Cerebellar cortex (tissue), 1 donor: ENCODE data around the gene ST8SIA6.

ENCODE experiments used
- DNase-seq: peaks from one replicate; pipeline ENCODE4 v3.0.0-alpha.2; 2015; ENCODE audit warnings: low spot score

ST8SIA6 gene

GRCh38 chr10:17385066-17385465, 69.3 kb downstream of the ST8SIA6 start:
- DNase-seq, result no peak

GRCh38 chr10:17383801-17384555, 70.4 kb downstream of the ST8SIA6 start:
- no peak for DNase-seq

GRCh38 chr10:17381502-17382142, 72.8 kb downstream of the ST8SIA6 start:
- DNase-seq, result no peak

- no peak for DNase-seq
Observed at GRCh38 chr10:17380888-17381287, 73.5 kb downstream of the ST8SIA6 start.

DNA sequence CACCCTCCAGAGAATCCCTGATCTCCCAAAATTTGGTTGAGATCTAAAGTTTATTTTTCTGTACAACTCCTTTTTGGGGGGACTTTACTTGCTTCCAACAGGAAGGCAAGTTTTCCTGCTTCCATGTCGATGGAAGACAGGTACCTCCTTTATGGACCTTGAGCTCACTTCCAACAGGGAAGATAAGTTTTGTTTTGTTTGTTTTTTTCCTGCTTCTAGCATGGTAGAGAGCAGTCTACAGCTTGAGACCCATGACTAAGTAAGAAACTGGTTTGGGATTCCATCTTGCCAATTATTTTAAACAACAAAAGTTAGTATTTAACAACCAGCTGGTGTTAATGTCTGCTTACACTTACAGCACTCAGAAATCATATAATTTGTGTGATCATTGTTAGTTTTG, 74.4 kb downstream of the ST8SIA6 start:
- DNase-seq, result no peak

GRCh38 chr10:17379151-17379690, 75.2 kb downstream of the ST8SIA6 start:
- no peak for DNase-seq

DNA sequence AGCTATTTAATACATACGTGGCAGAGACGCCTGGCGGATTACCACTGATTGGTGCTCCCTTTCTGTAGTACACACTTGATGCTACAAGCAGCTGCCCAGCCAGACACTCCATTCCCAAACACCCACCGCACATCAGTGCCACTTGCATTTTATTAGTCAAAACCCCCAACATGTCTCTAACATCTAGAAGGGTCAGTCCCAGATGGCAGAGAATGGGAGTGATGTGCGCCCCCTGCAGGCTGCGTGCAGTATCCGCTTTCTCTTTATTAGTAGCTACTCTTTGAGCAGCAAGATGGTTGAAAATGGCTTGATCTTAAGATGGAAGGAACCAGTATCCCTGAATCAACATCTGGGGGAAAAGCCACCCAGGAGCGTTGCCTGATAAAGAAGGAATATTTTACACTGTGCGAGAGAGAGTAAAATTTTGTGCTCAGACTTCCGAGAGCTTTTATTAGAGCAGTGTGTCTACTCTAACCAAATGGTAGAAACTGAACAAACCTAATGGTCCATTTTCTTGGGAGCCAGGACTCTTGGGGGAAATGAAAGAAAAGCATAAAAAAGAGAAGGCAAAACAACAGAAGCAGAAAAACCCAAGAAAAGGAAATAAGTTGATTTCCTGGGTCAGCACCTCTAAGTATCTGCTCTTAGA, 78.3 kb downstream of the ST8SIA6 start:
- peak; percentile 6 for DNase-seq

DNA sequence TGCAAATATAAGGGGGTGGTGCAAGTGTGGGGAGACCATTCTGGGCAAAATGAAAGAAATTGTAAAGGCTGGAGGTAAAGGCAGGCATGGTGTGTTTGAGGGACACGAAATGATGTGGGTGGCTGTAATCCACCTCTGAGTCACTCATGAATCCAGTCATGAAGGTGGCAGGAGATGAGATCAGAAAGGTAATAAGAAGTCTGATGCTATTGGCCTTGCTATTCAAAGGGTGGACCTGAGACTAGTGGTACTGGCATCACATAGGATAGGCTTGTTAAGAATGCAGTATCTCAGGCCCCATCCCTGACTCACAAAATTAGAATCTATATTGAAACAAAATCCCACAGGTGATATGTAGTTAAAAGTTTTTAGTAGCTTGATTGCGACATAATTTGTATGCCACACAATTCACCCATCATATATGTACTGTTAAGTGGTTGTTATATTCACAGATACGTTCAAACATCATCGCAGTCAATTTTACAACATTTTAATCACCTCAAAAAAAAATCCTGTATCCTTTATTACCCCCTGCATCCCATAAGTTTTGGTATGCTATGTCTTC, 85.6 kb downstream of the ST8SIA6 start:
- no peak for DNase-seq

DNA sequence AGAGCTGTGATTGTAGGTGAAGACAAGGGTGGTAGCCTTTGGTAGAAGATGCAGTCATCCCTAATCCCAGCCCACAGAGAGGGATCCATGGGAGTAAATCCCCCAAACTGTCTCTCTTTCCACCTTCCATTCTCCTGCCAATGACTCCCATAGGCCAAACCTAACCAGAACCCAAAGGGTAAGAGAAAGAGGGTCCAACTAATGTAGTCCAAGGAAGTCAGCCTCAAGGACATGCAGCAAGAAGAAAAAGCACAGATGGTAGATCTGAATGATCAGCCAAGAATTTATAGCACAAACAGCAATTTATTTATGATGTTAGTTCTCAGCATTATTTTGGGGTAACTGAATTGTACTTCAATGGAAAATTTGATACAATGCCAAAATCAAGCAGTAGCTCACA, 87.7 kb downstream of the ST8SIA6 start:
- DNase-seq, result no peak

DNA sequence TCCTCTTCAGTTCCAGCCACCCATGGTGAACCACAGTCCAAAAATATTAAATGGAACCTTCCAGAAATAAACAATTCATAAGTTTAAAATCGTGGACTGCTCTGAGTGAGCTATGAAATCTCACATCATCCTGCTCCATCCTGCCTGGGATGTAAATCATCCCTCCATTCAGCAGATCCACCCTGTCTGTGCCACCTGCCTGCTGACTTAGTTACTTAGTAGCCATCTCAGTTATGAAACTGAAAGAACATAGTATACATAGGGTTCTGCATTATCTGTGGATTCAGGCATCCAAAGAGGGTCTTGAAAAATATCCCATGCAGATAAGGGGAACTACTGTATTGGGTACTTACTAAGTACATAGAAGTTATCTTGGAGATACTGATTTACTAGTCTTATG, 89.0 kb downstream of the ST8SIA6 start:
- no peak for DNase-seq

DNA sequence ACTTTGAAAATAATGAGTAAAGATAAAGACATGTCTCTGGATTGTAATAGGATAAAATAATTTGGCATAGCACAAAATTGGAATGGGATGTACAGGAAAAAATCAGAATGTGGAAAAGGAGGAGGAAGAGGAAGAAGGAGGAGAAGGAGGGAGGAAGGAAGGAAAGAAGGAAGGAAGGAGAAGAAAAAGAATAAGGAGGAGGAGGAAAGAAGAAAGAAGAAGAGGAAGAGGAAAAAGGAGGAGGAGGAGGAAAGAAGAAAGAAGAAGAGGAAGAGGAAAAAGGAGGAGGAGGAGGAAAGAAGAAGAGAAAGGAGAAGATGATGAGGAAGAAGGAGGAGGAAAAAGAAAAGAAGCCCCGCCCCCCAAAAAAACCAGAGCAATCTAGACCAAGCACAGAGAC, 95.9 kb downstream of the ST8SIA6 start:
- no peak for DNase-seq

- no peak for DNase-seq
Observed at GRCh38 chr10:17357781-17358180, 96.6 kb downstream of the ST8SIA6 start.

DNA sequence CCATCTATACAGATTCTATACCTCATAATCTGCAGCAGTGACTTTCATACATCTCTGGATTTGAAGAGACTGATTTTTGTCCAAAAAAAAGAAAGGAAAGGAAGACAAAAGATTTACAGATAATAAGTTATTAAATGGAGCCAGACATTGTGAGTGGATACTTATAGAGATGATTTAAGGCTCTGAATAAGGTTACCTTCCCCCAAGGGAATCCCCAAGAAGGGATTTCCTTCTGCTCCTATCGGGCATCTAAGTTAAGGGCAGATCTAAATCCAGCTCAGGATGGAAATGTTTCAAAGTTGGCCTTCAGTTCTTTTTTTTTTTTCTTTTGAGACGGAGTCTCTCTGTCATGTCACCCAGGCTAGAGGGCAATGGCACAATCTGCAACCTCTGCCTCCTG, 97.6 kb downstream of the ST8SIA6 start:
- DNase-seq, result no peak

- DNase-seq, result no peak
Observed at GRCh38 chr10:17354781-17355180, 99.6 kb downstream of the ST8SIA6 start.

DNA sequence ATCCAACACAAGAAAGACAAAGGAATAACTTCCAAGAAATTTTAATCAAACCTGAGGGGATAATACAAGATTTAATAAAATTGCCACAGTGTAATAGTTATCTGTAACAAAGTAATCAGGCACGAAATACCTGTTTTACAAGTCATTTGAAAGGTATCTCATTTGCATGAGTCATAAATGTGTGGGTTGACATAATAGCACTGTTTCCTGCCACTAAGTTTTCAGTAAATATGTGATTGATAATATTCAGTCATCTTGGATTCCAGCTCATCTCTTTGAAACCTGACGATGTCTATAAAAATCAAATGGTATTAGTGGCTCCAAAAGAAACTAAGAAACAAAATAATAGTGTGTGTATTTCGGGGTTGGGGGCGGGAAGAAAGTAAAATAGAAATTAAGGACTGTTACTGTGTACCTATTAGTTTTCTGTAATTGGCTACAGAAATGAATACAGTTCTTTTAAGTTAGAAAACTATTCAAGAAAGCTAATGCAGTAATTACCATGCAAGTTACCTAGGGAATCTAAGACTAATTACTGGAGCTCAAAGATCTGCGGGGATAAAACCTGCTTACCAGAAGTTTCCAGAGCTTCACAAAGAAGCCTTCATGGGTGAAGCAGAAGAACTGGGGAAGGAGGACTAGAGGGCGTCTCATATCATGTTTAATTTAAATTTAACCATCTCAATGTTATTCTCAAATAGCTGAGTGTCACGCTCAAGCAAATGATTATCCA, 100.7 kb downstream of the ST8SIA6 start:
- DNase-seq, result no peak

GRCh38 chr10:17352583-17352982, 101.8 kb downstream of the ST8SIA6 start:
- no peak for DNase-seq

- no peak for DNase-seq
Observed at GRCh38 chr10:17351506-17351905, 102.9 kb downstream of the ST8SIA6 start.

DNA sequence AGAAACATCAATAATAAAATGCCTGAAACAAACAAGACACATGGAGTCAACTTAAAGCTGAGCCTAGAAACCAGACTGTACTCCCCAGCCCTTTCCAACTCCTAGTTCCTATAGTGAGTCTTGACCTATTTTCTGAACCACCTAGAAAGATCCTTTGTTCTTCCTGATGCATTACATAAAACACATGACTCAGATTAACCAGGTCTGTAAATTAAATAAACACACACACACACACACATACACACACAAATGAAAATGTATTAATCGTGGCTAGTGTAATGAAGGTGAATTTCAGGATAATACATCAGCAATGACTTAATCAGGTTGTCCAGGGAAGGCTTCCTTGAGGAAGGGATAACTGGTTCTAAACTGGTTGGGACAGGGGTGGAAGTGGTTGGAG, 104.7 kb downstream of the ST8SIA6 start:
- DNase-seq, result no peak

GRCh38 chr10:17348501-17349349, 105.7 kb downstream of the ST8SIA6 start:
- no peak for DNase-seq

DNA sequence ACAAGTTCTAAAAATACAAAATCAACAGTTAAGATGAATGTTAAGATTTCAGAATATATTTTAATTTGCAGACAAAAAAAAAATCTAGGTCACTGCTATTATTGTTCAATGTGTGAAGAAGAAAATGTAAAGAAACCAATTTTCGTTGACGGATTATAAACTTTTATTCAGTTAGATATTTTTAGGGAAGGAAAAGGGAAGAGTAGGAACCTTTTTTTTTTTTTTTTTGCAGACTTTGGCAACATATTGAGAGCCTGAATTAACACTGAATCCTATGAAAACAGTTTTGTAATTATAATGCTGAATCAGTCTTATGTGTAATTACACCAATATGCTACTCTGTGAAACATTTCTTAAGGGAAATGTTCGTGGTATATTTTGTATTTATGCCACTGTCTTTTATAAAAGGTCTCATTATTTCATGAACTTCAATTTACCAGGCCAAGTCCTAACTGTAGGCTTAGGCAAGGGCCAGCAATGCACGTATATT, 106.3 kb downstream of the ST8SIA6 start:
- DNase-seq, result no peak

DNA sequence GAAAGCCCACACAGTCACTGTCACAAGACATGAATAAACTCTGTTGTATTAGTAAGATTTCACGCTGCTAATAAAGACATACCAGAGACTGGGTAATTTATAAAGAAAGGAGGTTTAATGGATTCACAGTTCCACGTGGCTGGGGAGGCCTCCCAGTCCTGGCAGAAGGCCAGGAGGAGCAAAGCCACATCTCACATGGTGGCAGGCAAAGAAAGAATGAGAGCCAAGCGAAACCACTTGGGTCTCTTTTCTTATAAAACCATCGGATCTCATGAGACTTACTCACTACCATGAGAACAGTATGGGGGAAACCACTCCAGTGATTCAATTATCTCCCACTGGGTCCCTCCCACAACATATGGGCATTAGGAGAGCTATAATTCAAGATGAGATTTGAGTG, 110.2 kb downstream of the ST8SIA6 start:
- DNase-seq, result no peak
